Stimulated activated CD4-positive, alpha-beta T cell treated with anti-CD3 and anti-CD28 coated beads, Interleukin-2, amount 100 ng/mL, for 4 hours (primary cell): ENCODE measurements around the gene CFAP299.
A peak's percentile ranks its signal among the peaks of the same experiment; 100 is the strongest.

Experiments used
- DNase-seq: peaks from one replicate; pipeline ENCODE4 v3.0.0-alpha.2; 2020; ENCODE audit warnings: low read depth

CFAP299 gene

GRCh38 chr4:80521438-80521837 is 185.9 kb downstream of the CFAP299 start:
- no peak for DNase-seq

GRCh38 chr4:80526697-80527096 is 191.2 kb downstream of the CFAP299 start:
- no peak for DNase-seq

GRCh38 chr4:80529026-80529425 is 193.5 kb downstream of the CFAP299 start:
- no peak for DNase-seq

GRCh38 chr4:80532674-80533333 is 197.3 kb downstream of the CFAP299 start:
- no peak for DNase-seq

GRCh38 chr4:80535551-80535950 is 200.0 kb downstream of the CFAP299 start:
- no peak for DNase-seq

GRCh38 chr4:80538276-80538926 is 202.9 kb downstream of the CFAP299 start:
- DNase-seq, result peak; percentile 0

- DNase-seq, result no peak
Observed at GRCh38 chr4:80539190-80539589, 203.7 kb downstream of the CFAP299 start.

- no peak for DNase-seq
Observed at GRCh38 chr4:80540349-80540748, 204.8 kb downstream of the CFAP299 start.

- DNase-seq, result no peak
Observed at GRCh38 chr4:80540785-80541469, 205.4 kb downstream of the CFAP299 start.

GRCh38 chr4:80542747-80543146 is 207.2 kb downstream of the CFAP299 start:
- no peak for DNase-seq

GRCh38 chr4:80560337-80560736 is 224.8 kb downstream of the CFAP299 start:
- no peak for DNase-seq

- DNase-seq, result no peak
Observed at GRCh38 chr4:80566203-80566872, 230.8 kb downstream of the CFAP299 start.

- DNase-seq, result no peak
Observed at GRCh38 chr4:80568891-80569290, 233.4 kb downstream of the CFAP299 start.

- DNase-seq, result no peak
Observed at GRCh38 chr4:80576796-80577195, 241.3 kb downstream of the CFAP299 start.

GRCh38 chr4:80578001-80578400 is 242.5 kb downstream of the CFAP299 start:
- no peak for DNase-seq

GRCh38 chr4:80585542-80585941 is 250.0 kb downstream of the CFAP299 start:
- no peak for DNase-seq

- DNase-seq, result no peak
Observed at GRCh38 chr4:80586716-80587115, 251.2 kb downstream of the CFAP299 start.

GRCh38 chr4:80587871-80588385 is 252.4 kb downstream of the CFAP299 start:
- DNase-seq, result no peak

- DNase-seq, result no peak
Observed at GRCh38 chr4:80592950-80593349, 257.4 kb downstream of the CFAP299 start.

- DNase-seq, result no peak
Observed at GRCh38 chr4:80594701-80595100, 259.2 kb downstream of the CFAP299 start.

- DNase-seq, result no peak
Observed at GRCh38 chr4:80608281-80608980, 272.9 kb downstream of the CFAP299 start.

GRCh38 chr4:80610199-80610598 is 274.7 kb downstream of the CFAP299 start:
- no peak for DNase-seq
